ENCODE data around the gene NAT10. TPM values are rescaled to one million over a fixed set of nuclear protein-coding genes. Genes with fewer than 3 reads are reported as not detected.

NAT10 gene
- total RNA-seq, 1 experiment from 2014 or later = 103 TPM

DNA sequence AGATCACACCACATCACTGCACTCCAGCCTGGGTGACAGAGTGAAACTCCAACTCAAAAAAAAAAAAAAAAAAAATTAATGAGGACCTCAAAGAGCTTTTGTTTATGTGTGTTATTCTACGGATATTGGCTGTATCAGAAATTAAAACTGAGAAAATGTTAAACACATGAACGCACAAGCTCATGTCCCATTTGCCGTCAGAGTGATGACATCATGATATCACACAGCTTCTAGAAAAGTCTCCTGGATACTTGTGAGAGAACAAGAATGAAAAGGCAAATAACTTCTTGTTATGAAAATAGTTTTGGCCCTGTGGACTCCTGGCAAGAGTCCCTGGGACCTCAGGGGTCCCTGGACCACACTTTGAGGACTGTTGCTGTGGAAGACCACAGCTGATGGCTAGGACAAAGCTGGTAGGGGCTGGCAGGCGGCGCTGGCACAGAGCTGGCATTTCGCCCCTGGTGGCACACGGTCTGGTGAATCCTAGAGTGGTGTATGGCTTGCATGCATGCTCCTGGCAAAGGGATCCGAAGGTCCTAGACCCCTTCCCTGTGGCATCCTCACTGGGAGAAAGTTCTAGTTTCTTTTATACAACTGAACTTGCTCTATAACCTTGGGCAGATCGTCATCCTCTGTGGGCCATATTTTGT, 73.7 kb downstream of the NAT10 start:
- no peak for DNase-seq
- Mint-ChIP-seq H3K4me1 (peaks cover 6% of the 10 kb centered on the region in 2 experiments), H3K27ac (no peak overlapping the region), H3K4me3 (no peak overlapping the region), H3K27me3 (ENCODE audit: low read depth) (no peaks in the 10 kb centered on the region; the same call in 1 of the 2 replicates), H3K36me3 (ENCODE audit: insufficient read depth in 1 of 3, low read depth in 3 of 3) (no peaks in the 10 kb centered on the region), H3K9me3 (no peaks in the 10 kb centered on the region)
- Histone ChIP-seq H2AK5ac (ENCODE audit: insufficient read length, low read length) (no peak overlapping the region), H4K5ac (ENCODE audit: insufficient read length, low read depth, low read length) (no peak overlapping the region), H3K4ac (ENCODE audit: low read depth, low read length) (no peak overlapping the region), H4K20me1 (ENCODE audit: control insufficient read depth, insufficient read depth, insufficient read length) (no peaks in the 10 kb centered on the region), H2BK120ac (ENCODE audit: low read depth, low read length, poor library complexity, severe bottlenecking) (no peak overlapping the region), H4K8ac (replicated peaks; ENCODE audit: insufficient read length, low read depth, low read length) (no peak overlapping the region), H3K23ac (ENCODE audit: insufficient read length, low read depth, low read length) (no peak overlapping the region), H3K9me3 (ENCODE audit: control insufficient read depth, low read depth, low read length) (no peaks in the 10 kb centered on the region), H2BK15ac (ENCODE audit: low read depth, low read length) (no peak overlapping the region), H3K18ac (ENCODE audit: insufficient read length, low read depth, low read length) (no peak overlapping the region), H2BK12ac (ENCODE audit: insufficient read length, low read depth, low read length) (no peak overlapping the region), H3K14ac (ENCODE audit: insufficient read depth, low read length) (no peak overlapping the region), H3K9ac (ENCODE audit: extremely low read depth, insufficient read length, low read length) (no peak overlapping the region), H3K79me2 (ENCODE audit: insufficient read depth, low read length) (no peaks in the 10 kb centered on the region), H3K79me1 (ENCODE audit: insufficient read depth, low read depth, low read length, poor library complexity, severe bottlenecking) (no peaks in the 10 kb centered on the region), H3K23me2 (ENCODE audit: insufficient read length, low read depth, low read length, poor library complexity, severe bottlenecking) (no peaks in the 10 kb centered on the region), H2BK5ac (ENCODE audit: insufficient read length, low read length) (no peak overlapping the region), H3K56ac (ENCODE audit: insufficient read length, low read depth, low read length) (no peak overlapping the region), H2AFZ (ENCODE audit: low read length) (no peak overlapping the region), H3K4me1 (ENCODE audit: insufficient read depth, low read length) (no peaks in the 10 kb centered on the region), H3K27me3 (ENCODE audit: insufficient read depth, low read length) (no peaks in the 10 kb centered on the region), H3K27ac (ENCODE audit: insufficient read length, low read depth, low read length) (no peak overlapping the region), H4K91ac (ENCODE audit: insufficient read length, low read depth, low read length) (no peak overlapping the region), H3K4me2 (ENCODE audit: insufficient read depth, insufficient read length, low read length) (no peak overlapping the region), H3T11ph (ENCODE audit: low read length) (no peak overlapping the region), H2BK20ac (ENCODE audit: low read depth, low read length, poor library complexity, severe bottlenecking) (no peak overlapping the region)
- no CpG with 5 or more reads among the region's 9 CpGs for WGBS (ENCODE audit: extremely low coverage, insufficient read length, low lambda C conversion rate)
- TF ChIP-seq, protein P1, sequence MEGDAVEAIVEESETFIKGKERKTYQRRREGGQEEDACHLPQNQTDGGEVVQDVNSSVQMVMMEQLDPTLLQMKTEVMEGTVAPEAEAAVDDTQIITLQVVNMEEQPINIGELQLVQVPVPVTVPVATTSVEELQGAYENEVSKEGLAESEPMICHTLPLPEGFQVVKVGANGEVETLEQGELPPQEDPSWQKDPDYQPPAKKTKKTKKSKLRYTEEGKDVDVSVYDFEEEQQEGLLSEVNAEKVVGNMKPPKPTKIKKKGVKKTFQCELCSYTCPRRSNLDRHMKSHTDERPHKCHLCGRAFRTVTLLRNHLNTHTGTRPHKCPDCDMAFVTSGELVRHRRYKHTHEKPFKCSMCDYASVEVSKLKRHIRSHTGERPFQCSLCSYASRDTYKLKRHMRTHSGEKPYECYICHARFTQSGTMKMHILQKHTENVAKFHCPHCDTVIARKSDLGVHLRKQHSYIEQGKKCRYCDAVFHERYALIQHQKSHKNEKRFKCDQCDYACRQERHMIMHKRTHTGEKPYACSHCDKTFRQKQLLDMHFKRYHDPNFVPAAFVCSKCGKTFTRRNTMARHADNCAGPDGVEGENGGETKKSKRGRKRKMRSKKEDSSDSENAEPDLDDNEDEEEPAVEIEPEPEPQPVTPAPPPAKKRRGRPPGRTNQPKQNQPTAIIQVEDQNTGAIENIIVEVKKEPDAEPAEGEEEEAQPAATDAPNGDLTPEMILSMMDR (conservative IDR thresholded peaks at IDR 0.05) = no peak

Data from H9 (cell line).